ENCODE data around the gene JAZF1. TPM values are rescaled to one million over a fixed set of nuclear protein-coding genes. Genes with fewer than 3 reads are reported as not detected.

The JAZF1 gene
- total and polyA plus RNA-seq, 2 of the 4 experiments (the other 2 are of a cell fraction) = 8.4 to 10.5 TPM

GRCh38 chr7:27991006-27991528, 189.5 kb downstream of the JAZF1 start:
- H3K4me3 ChIP-seq (ENCODE audit: insufficient read depth, low read depth, low read length) = no peak overlapping the region
- H2AK9ac ChIP-seq (replicated peaks; ENCODE audit: low read depth, low read length, poor library complexity) = no peak overlapping the region
- no peak overlapping the region for H2BK5ac ChIP-seq (ENCODE audit: low read depth, low read length, poor library complexity, severe bottlenecking)
- peaks cover 6 to 28% of the 10 kb centered on the region in 2 experiments; a peak in 3 of 4 replicates for H3K79me1 ChIP-seq (ENCODE audit: low read depth in 1 of 2, low read length in 2 of 2)
- ChIA-PET CTCF (interaction anchor here (0.7 kb wide), 1 partner anchor 28 kb away, joined by 3 read pairs; no protein-coding TSS in a partner anchor), POLR2A (ENCODE audit: unreplicated experiment) (no interaction called here)
- no peak overlapping the region for H2BK120ac ChIP-seq (ENCODE audit: low read depth, low read length)
- no peak overlapping the region for H3K23ac ChIP-seq (ENCODE audit: low read depth, low read length)
- no peak overlapping the region for H4K91ac ChIP-seq (ENCODE audit: insufficient read depth, low read depth, low read length)
- DNase-seq = no peak
- H3K4me1 ChIP-seq (ENCODE audit: control insufficient read depth, insufficient read depth, low read length) = peaks cover 2% of the 10 kb centered on the region; the same call in 1 of the 2 replicates
- no peak overlapping the region for H4K5ac ChIP-seq (ENCODE audit: low read depth, low read length)
- no peak for ATAC-seq (ENCODE audit: low read depth)
- dilution Hi-C loops (cut with HindIII; ENCODE audit: low sequenced_read_pairs, unreplicated experiment) (no loop called here), in situ Hi-C loops (cut with MboI; ENCODE audit: low sequenced_read_pairs) (no loop called here), intact Hi-C loops (cut with micrococcal nuclease) (no loop called here)
- H3K4ac ChIP-seq (ENCODE audit: low read depth, low read length) = no peak overlapping the region
- H3K27me3 ChIP-seq (ENCODE audit: control insufficient read depth, insufficient read depth, low read length) = no peaks in the 10 kb centered on the region
- TF ChIP-seq MAZ (IDR thresholded peaks at IDR 0.05; ENCODE audit: borderline replicate concordance, low read depth, low read length) (no peak), RFX5 (IDR thresholded peaks at IDR 0.05; ENCODE audit: low read depth, low read length) (no peak), CHD1 (IDR thresholded peaks at IDR 0.05; ENCODE audit: low read depth, low read length) (no peak), FOS (IDR thresholded peaks at IDR 0.05; ENCODE audit: low read depth, low read length) (no peak), MXI1 (IDR thresholded peaks at IDR 0.05; ENCODE audit: borderline replicate concordance, low read depth, low read length) (no peak), MAFK (IDR thresholded peaks at IDR 0.05; ENCODE audit: low read depth, low read length) (no peak), POLR2A (IDR thresholded peaks at IDR 0.05; ENCODE audit: low read depth, low read length) (no peak)
- H3K36me3 ChIP-seq (ENCODE audit: control insufficient read depth, insufficient read depth, low read length) = no peaks in the 10 kb centered on the region
- H3K14ac ChIP-seq (replicated peaks; ENCODE audit: low read depth, low read length) = no peak overlapping the region
- no peak overlapping the region for H3K9ac ChIP-seq (ENCODE audit: low read depth, low read length)
- no peak overlapping the region for H2BK20ac ChIP-seq (ENCODE audit: low read depth, low read length)
- H2AK5ac ChIP-seq (ENCODE audit: low read depth, low read length) = no peak overlapping the region
- no peak overlapping the region for H3K18ac ChIP-seq (ENCODE audit: low read depth, low read length)
- TSS peak; percentile 12 for BruUV-seq (replicated peaks)
- H3K9me1 ChIP-seq (ENCODE audit: insufficient read depth, low read length) = peaks cover 6% of the 10 kb centered on the region; the same call in 1 of the 2 replicates
- no peaks in the 10 kb centered on the region for H3K9me3 ChIP-seq (ENCODE audit: control insufficient read depth, insufficient read depth, low read length)
- peaks cover 18% of the 10 kb centered on the region; the same call in 1 of the 2 replicates for H4K20me1 ChIP-seq (ENCODE audit: insufficient read depth, low read length)
- H3K4me2 ChIP-seq (ENCODE audit: low read depth, low read length) = no peak overlapping the region
- no peak overlapping the region for H3K56ac ChIP-seq (ENCODE audit: extremely low read depth, insufficient read depth, low read length)
- H4K8ac ChIP-seq (ENCODE audit: low read depth in 2 of 2, low read length in 2 of 2) = no peak overlapping the region
- no peak overlapping the region for H3K27ac ChIP-seq (ENCODE audit: insufficient read depth, low read length)
- H2AFZ ChIP-seq (replicated peaks; ENCODE audit: low read length, poor library complexity) = no peak overlapping the region
- H2BK15ac ChIP-seq (ENCODE audit: low read depth, low read length) = no peak overlapping the region

Data from IMR-90 (cell line).